ENCODE data around the gene BBS5.
"Not testable (repeated sequence)": the region's sequence is repeated elsewhere in the genome, so short reads cannot be mapped to it uniquely, and the experiment has no call there.

The BBS5 gene

DNA sequence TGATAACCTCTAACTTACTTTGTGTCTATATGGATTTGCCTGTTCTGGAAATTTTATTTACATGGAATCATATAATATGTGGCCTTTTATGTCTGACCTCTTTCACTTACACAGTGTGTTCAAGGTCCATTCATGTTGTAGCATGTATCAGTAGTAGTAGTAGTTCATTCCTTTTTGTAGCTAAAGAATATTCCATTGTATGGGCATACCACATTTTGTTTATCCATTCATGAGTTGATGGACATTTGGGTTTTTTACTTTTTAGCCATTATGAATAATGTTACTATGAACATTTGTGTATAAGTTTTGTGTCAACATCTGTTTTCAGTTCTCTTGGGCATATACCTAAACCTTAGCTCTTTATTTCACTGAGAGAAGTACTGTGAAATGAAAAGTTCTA lies 11.5 kb downstream of the BBS5 start:
- DNase-seq = no peak

DNA sequence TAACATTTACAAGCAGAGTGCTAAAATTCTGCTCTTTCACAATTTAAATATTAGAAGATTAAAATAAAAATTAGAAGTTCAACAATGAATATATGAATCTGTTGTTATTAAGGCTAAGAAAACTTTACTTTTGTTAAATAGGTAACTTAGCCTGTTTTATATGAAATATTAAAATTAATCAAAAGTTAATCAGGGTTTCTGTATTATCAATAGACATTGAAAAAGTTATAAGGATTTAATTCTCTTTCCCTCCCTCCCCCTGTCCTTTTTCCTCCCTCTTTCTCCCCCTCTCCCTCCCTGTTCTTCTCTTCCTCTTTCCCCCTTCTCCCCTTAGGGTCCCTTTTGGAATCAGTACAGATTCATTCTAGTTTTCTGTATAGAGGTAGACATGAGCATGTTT lies 12.1 kb downstream of the BBS5 start:
- DNase-seq = no peak

DNA sequence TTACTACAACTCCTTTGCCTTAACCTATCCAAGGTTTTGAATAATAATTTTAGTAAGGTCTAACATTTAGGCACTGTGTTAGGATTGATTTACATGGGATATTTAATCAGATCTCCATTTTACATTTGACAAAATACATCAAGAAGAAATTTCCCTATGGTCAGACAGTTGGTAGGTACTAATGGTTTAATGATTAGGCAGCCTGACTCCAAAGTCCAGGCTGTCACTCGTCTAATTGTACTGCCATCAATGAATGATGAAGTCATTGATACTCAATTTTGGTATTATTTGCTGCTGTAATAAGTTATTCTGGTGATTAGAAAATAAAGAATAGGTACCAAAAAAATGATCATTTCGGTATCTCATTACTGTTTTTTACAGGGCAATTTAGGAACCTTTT lies 14.1 kb downstream of the BBS5 start:
- no peak for DNase-seq

DNA sequence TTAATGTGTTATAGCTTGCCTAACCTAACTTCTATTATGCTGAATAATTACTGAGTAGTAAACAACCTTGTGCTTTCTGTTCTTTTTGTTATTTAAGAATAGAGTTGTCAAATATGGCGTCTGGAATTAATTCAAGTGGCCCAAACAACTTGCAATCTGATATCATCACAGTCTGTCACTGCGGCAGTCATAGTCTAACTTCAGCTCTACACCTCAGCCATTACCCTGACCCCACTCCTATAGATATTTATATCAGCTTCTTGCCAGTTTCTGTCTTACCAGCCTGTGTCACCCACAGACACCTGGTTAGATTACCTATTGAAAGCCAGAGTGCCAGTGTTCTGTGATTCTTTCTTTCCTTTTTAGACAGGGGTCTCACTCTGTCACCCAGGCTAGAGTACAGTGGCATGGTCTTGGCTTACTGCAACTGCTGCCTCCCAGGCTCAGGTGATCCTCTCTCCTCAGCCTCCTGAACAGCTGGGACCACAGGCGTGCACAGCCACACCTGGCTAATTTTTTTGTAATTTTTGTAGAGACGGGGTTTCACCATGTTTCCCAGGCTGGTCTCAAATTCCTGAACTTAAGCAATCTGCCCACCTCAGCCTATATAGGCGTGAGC lies 16.1 kb downstream of the BBS5 start:
- DNase-seq = no peak

DNA sequence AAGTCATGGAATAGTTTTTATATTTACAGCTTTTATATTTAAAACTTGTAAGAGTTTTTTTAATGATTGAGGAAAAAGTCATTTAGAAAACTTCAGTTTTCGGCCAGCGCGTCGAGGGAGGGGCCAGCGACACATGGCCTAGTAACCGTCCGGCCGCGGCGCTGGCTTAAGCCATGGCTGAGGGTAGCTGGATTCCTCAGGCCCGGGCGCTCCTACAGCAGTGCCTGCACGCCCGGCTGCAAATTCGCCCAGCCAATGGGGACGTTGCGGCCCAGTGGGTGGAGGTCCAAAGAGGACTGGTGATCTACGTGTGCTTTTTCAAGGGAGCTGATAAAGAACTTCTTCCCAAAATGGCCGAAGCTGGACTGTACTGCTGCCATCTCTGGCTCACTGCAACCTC lies 25.4 kb downstream of the BBS5 start:
- DNase-seq = no peak

DNA sequence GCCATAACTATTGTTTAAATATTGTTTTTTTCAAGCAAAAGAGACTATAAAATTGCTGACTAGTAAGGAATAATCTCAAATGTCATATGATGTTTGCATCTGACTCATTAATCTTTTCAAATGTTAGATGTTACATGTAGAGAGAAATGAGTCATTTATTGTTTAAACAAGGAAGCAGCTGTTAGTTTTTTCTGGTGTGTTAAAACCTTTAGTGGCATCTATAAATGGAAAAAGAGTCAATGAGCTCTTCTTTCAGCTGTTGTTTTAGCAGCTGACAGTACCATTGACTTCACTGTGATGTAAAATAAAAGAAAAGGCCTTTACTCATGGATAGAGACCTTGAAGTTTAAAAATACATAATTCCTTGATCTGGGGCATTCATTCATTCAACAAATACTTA lies 28.4 kb downstream of the BBS5 start:
- no peak for DNase-seq

DNA sequence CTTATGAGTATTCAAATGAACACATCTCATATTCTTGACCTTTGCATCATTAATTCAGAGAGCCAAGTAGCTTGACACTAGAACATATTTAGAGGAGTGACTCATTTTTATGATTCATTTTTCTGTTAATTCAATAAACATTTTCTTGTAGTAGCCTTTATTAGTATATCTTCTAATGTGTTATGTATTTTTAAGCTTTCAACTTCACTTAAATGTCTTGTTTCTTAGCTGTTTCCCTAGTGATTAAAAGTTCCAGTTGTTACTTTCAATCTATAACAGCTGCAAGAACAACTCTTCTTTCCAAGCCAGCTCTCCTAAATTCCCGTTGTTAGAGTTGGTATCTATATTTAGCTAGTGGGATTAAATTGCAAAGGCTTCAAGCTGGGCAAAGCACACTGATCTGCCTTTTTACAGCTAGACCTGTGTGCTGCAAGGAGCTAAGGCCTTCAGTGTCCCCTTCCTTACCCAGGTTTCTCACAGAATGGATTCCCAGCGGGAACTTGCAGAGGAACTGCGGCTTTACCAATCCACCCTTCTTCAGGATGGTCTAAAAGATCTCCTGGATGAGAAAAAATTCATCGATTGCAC lies 30.1 kb downstream of the BBS5 start, which contains the start of gene KLHL41:
Gene KLHL41, plus strand, starts transcription at position 405 of the 588 bp plus-strand sequence. Its CDS starts 77 bp downstream, at position 482.
- no peak for DNase-seq

DNA sequence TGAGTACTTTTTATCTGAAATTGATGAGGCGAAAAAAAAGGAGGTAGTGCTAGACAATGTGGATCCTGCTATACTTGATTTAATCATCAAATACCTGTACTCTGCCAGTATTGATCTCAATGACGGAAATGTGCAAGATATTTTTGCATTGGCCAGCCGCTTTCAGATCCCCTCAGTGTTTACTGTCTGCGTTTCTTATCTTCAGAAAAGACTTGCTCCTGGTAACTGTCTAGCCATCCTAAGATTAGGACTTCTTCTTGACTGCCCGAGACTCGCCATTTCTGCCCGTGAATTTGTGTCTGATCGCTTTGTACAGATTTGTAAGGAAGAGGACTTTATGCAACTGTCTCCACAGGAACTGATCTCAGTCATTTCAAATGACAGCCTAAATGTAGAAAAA lies 30.7 kb downstream of the BBS5 start:
- DNase-seq = no peak

DNA sequence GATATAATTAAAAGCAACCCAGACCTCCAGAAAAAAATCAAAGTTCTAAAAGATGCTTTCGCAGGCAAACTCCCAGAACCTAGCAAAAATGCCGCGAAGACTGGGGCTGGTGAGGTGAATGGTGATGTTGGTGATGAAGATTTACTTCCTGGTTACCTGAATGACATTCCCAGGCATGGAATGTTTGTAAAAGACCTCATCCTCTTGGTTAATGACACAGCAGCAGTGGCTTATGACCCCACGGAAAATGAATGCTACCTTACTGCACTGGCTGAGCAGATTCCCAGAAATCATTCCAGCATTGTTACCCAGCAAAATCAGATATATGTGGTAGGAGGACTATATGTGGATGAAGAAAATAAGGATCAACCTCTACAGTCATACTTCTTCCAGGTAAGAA lies 31.2 kb downstream of the BBS5 start:
- no peak for DNase-seq

DNA sequence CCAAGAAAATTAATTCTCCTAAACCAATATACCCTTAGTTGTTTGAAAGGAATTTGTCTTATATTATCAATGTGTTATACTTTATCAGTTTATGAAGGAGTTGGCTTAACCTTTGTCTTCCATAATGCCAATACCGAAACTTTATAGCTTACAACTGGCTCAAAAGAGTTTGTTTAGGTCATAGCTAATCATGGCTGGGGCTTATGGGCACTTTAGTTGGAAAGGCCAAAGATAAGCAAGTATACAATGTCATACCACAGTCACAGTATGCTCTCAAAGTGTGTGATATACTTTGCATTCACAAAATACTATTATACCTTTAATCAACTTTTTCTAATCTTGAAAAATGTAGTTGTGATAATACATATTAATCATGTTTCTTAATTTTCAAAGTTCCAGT lies 32.5 kb downstream of the BBS5 start:
- no peak for DNase-seq

DNA sequence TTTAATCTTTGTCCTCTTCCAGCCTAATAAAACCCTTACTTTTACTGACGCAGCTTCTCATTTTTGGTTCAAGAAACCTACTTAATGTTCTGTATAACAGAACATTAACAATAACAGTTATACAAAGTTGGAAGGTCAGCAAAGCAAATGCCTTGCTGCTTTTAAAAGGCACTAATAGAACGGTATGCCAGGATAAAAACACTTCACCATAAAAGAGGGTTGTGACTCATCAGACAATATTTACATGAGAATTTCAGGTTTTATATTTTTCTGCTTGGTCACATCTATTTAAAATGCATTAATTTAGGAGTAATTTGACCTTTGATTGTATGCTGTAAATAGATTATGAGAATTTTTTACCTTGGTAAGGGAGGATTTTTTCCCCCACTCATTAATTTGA lies 33.2 kb downstream of the BBS5 start:
- no peak for DNase-seq

DNA sequence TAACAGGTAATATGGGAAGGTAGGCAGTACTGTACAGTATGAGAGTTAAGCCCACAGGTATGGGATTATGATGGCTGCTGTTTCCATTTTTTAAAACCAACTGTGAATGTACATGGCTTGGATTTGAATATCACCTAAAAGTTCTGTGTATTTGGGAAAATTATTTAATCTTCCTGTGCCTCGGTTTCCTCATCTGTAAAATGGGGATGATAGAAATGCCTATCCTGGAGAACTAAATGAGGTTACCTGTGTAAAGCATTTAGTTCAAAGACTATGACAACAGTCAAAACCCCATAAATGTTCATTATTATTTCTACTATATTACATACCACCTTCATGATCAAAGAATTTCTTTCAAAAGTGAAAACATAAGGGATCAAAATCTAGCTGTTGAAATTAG lies 33.8 kb downstream of the BBS5 start:
- no peak for DNase-seq

DNA sequence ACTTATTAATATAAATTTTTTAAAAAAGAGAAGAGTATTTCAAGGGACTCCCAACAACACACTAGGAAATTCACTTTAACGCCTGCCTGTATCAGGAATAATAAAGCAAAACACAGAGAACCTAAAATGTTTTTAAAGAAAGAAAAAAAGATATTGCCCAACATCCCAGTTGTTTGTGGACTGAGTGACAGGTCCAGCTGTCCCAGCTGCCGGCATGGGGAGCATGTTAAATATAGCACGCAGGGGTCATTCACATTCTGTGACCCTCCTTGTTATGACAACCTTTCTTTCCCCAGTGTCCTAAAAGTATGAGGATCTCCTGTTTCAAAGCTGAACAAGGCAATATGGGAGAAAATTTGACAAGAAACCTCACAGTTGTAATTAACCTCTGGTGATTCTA lies 34.6 kb downstream of the BBS5 start:
- no peak for DNase-seq

DNA sequence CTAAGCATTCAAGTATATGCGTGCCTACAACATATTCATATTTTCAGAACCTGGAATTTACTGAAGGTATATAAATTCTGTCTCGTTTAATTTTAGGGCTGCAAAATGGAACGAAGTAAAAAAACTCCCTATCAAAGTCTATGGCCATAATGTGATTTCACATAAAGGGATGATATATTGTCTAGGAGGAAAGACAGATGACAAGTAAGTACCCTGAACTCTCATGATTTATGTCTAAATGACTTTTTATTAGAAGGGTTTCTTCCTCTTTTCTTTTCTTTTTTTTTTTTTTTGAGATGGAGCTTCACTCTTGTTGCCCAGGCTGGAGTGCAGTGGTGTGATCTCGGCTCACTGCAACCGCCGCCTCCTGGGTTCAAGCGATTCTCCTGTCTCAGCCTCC lies 35.5 kb downstream of the BBS5 start:
- not testable (repeated sequence) for DNase-seq

DNA sequence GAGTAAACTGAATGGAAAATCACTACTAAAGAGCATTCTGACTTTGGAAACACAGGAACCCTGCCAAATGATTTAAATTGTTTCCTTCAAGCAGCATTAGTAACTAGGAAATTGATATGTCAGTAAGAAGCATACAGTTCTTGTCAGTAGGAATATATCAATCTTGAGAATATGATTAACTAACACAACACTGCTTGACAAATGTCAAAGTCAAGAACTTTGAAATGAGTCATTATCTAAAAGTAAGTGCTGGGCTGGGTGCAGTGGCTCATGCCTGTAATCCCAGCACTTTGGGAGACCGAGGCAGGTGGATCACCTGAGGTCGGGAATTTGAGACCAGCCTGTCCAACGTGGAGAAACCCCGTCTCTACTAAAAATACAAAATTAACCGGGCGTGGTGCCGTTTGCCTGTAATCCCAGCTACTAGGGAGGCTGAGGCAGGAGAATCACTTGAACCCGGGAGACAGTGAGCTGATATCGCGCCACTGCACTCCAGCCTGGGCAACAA lies 37.2 kb downstream of the BBS5 start:
- DNase-seq = not testable (repeated sequence)

DNA sequence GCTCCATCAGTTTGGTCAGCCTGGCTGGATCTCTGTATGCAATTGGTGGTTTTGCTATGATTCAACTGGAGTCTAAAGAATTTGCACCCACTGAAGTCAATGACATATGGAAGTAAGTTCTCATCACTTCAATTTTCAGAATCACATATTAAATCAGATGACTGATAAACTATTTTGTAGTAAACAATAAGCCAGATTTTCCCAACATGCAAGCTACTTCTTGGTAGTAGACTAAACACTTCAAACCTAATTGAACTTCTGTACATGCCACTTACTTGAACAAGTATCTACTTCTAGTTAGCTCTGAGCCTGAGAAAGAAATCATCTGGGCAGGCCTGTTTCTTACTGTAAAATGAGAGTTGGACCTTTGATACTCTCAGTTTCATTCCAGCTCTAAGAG lies 41.6 kb downstream of the BBS5 start:
- DNase-seq = no peak

DNA sequence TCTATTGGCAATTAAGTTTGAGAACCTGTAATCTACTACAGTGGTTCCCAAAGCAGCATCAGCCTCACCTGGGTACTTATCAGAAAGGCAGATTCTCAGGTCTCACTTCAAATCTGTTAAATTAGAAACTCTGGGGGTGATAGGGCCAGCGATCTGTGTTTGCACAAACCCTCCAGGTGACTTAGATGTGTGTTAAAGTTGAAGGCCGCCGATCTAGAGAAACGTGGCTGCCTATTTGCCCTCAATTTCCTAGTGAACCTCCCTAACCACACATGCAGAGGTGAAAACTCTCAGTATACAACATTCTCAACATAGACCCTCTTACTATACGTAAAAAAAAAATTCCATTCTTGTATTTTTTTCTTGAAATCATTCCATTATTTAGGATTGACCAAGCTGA lies 44.4 kb downstream of the BBS5 start:
- no peak for DNase-seq

DNA sequence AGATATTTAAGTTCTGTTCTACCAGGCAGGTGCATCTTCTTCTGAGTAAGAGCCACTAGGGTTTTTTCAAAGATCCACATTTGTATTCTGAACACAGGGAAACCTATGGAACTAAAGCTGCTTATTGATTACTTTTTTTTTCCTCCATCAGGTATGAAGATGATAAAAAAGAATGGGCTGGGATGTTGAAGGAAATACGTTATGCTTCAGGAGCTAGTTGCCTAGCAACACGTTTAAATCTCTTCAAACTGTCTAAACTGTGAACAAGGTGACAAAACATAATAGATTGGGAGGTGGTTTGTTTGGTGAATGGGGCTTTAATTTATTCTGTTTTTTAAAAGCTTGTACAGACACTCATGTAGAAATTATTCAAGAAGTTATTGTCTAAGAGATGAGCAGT lies 46.1 kb downstream of the BBS5 start:
- no peak for DNase-seq

DNA sequence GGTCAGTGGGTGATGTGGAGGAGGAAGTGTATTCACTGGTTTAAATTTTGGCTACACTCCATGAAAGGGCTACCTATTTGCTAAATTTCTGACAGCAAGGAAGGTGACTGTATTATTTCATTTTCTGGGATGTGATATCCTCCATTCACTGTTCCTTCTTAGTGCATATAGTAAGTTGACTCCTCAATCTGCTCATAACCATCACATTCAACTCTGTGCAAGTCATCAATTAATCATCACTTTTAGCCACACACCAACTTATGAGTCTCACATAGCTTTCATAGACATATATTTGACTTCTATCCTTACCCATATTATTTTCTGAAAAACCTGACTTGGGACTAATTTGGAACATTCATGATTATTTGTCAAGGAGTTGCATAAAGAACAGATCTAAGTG lies 47.2 kb downstream of the BBS5 start:
- no peak for DNase-seq

DNA sequence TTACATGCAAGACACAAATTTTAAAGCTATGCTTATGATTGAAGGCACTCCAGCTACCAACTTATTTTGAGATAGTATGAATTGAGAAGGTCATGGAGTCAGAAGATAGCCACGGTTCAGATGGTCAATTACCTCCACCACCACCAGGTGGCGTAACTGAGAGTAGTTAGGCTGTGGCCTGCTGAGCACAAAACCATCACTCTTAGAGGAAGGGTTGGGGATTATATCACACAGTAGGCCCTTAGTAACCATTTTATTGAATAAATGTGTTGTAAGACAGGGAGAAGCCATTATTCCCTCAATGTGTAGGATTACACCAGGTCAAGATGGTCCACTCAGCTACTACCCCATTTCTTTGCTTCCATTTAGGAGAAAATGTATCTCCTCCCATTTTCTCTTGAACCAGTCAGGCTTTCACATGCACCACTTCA lies 49.0 kb downstream of the BBS5 start:
- DNase-seq = peak; percentile 55 to 63

DNA sequence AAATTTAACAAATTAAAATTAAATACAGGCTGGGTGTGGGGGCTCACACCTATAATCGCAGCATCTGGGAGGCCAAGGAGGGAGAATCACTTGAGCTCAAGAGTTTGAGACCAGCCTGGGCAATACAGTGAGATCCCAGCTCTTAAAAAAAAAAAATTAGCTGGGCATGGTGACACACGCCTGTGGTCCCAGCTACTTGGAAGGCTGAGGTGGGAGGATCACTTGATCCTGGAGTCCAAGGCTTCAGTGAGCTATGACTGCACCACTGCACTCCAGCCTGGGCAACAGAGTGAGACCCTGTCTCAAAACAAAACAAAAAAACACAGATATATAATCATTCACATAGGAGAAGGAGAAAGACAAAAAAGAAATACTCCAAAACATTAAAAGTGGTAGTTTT lies 60.2 kb downstream of the BBS5 start:
- not testable (repeated sequence) for DNase-seq

DNA sequence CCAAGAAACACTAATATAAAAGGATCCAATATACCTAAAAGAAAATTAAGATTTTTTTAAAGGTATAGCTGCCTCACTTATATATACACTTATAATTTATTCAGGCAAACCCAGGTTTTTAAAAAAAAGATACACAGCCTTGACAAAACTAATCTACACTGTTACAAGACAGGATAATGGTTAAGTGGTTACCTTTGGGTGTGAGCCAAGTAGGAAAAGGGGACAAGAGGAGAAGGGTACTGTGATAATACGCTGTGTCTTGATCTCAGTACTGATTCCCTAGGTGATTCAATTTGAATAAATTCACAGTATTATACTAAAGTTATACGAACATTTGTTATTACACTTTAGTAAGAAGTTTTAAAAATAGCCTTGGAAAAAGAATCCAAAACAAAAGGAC lies 60.9 kb downstream of the BBS5 start:
- DNase-seq = no peak

DNA sequence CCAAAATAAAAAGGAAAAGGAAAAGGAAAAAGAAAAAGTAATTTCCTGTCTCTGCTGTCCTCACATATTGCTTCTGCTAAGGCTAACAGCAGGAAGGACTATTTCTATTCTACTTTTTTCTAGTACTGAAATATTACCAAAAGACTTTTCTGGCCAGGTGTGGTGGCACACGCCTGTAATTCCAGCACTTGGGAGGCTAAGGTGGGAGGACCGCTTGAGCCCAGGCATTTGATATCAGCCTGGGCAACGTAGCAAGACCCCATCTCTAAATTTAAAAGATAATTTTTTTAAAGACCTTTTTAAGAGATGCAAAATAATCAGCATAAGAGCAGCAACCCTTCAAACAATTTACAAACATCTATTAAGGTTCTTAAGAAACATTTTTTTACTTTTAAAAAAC lies 63.1 kb downstream of the BBS5 start:
- no peak for DNase-seq

DNA sequence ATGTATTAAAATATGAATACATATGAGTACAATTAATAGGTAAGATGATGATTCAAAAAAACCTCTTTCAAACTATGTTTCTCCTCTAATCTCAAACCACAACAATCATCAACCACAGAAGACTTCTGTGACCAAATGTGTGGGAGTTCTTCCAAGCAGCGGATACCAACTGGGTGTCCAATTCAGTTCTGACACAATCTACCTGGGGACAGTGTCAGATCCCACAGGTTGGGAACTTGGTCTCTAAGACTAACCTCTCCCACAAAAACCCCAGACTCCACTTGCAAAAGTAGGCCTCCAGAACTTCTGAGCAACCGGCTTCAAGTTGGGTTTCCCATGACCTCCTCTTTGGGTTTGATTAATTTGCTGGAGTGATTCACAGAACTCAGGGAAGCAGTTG lies 67.5 kb downstream of the BBS5 start:
- no peak for DNase-seq
